Skin of body (tissue), 2 donors: ENCODE measurements around the gene PTGES2. TPM values are rescaled to one million over a fixed set of nuclear protein-coding genes. Genes with fewer than 3 reads are reported as not detected.
"Not testable (repeated sequence)": the region's sequence is repeated elsewhere in the genome, so short reads cannot be mapped to it uniquely, and the experiment has no call there.

Experiments used
- DNase-seq: peaks from one replicate; lab custom pipeline; 2025; lab: John Stamatoyannopoulos, UW
- total RNA-seq: library from RNA; depleted of rRNA; stranded (reverse); fragments of >200 nt; gene quantifications from one replicate; pipeline ENCODE4 v1.2.3, GENCODE V29; 2014

The PTGES2 gene
- total RNA-seq, 1 donor from 2014 or later = 25.8 TPM

GRCh38 chr9:128088253-128088945 is 39.1 kb downstream of the PTGES2 start:
- DNase-seq = no peak

GRCh38 chr9:128087262-128087661 is 40.3 kb downstream of the PTGES2 start:
- DNase-seq = no peak

GRCh38 chr9:128085943-128086342 is 41.6 kb downstream of the PTGES2 start:
- DNase-seq = no peak

GRCh38 chr9:128084746-128085145 is 42.8 kb downstream of the PTGES2 start:
- no peak for DNase-seq

GRCh38 chr9:128082151-128082550 is 45.4 kb downstream of the PTGES2 start:
- DNase-seq = no peak

- DNase-seq = peak; percentile 71
Measured at GRCh38 chr9:128081056-128081455, 46.5 kb downstream of the PTGES2 start.

- DNase-seq = no peak
Measured at GRCh38 chr9:128080206-128080605, 47.3 kb downstream of the PTGES2 start.

- DNase-seq = no peak
Measured at GRCh38 chr9:128078504-128079434, 48.8 kb downstream of the PTGES2 start.

GRCh38 chr9:128077847-128078503 is 49.6 kb downstream of the PTGES2 start:
- DNase-seq = no peak

- peak; percentile 37 for DNase-seq
Measured at GRCh38 chr9:128073253-128073886, 54.2 kb downstream of the PTGES2 start.

- DNase-seq = peak; percentile 86
Measured at GRCh38 chr9:128072144-128073021, 55.1 kb downstream of the PTGES2 start.

- not testable (repeated sequence) for DNase-seq
Measured at GRCh38 chr9:128071475-128071874, 56.1 kb downstream of the PTGES2 start.

GRCh38 chr9:128070874-128071273 is 56.7 kb downstream of the PTGES2 start:
- DNase-seq = no peak

Other genes starting within 250 kb of the PTGES2 start
- 19.5 TPM for gene ST6GALNAC6, start 228.1 kb downstream of the PTGES2 start, total RNA-seq
- 8.9 TPM for gene ST6GALNAC4, start 210.7 kb downstream of the PTGES2 start, total RNA-seq
- 1.2 TPM for gene PIP5KL1, start 197.0 kb downstream of the PTGES2 start, total RNA-seq
- gene DPM2, start 189.9 kb downstream of the PTGES2 start, total RNA-seq = 11.2 TPM
- 14.0 TPM for gene EEIG1, start 146.7 kb downstream of the PTGES2 start, total RNA-seq
- 4.7 TPM for gene NAIF1, start 60.4 kb downstream of the PTGES2 start, total RNA-seq
- 27.9 TPM for gene SLC25A25, start 59.5 kb downstream of the PTGES2 start, total RNA-seq
- gene LCN2, start 21.7 kb upstream of the PTGES2 start, total RNA-seq = 14.6 TPM
- 18.4 TPM for gene BBLN, start 32.5 kb upstream of the PTGES2 start, total RNA-seq
- gene CIZ1, start 63.8 kb upstream of the PTGES2 start, total RNA-seq = 24.4 TPM
- 58.4 TPM for gene DNM1, start 75.7 kb upstream of the PTGES2 start, total RNA-seq
- gene GOLGA2, start 148.3 kb upstream of the PTGES2 start, total RNA-seq = 131 TPM
- 13.9 TPM for gene SWI5, start 148.5 kb upstream of the PTGES2 start, total RNA-seq
- gene TRUB2, start 194.7 kb upstream of the PTGES2 start, total RNA-seq = 12.8 TPM
- gene COQ4, start 195.1 kb upstream of the PTGES2 start, total RNA-seq = 18.2 TPM
- 17.7 TPM for gene SLC27A4, start 212.8 kb upstream of the PTGES2 start, total RNA-seq
- gene URM1, start 243.6 kb upstream of the PTGES2 start, total RNA-seq = 18.9 TPM